ENCODE data around the gene CFTR. TPM values are rescaled to one million over a fixed set of nuclear protein-coding genes. Genes with fewer than 3 reads are reported as not detected.

CFTR gene
- total RNA-seq, 1 experiment from 2014 or later = 0.72 TPM

- ChIA-PET POLR2A (no interaction called here), CTCF (no interaction called here)
- H3K36me3 Mint-ChIP-seq = no peaks in the 10 kb centered on the region
- H3K27me3 Mint-ChIP-seq (ENCODE audit: low read depth) = no peaks in the 10 kb centered on the region
- DNase-seq (ENCODE audit: low spot score) (peak; percentile 14), ATAC-seq (peak; percentile 78)
- 0 out of 2 replicates have a peak, but pooled peaks cover 4% of the 10 kb centered on the region for H3K9me3 Mint-ChIP-seq
- no peak overlapping the region for H3K4me3 Mint-ChIP-seq
- H3K4me1 Mint-ChIP-seq = peaks cover 5% of the 10 kb centered on the region
- TF ChIP-seq OVOL2 (CRISPR knock-in tag; IDR thresholded peaks at IDR 0.05; ENCODE audit: borderline replicate concordance) (no peak), FOXJ3 (CRISPR knock-in tag; IDR thresholded peaks at IDR 0.05; ENCODE audit: borderline replicate concordance) (no peak), NR1H2 (CRISPR knock-in tag; IDR thresholded peaks at IDR 0.05) (no peak), NR2C2 (CRISPR knock-in tag; IDR thresholded peaks at IDR 0.05) (no peak), ETV6 (CRISPR knock-in tag; IDR thresholded peaks at IDR 0.05) (no peak), CBFB (CRISPR knock-in tag; IDR thresholded peaks at IDR 0.05; ENCODE audit: low read depth) (no peak), MAX (CRISPR knock-in tag; IDR thresholded peaks at IDR 0.05) (no peak), TCF7 (CRISPR knock-in tag; IDR thresholded peaks at IDR 0.05; ENCODE audit: low read depth) (no peak), SP1 (CRISPR knock-in tag; conservative IDR thresholded peaks at IDR 0.05) (no peak), ZBTB43 (CRISPR knock-in tag; IDR thresholded peaks at IDR 0.05) (no peak), E2F4 (CRISPR knock-in tag; IDR thresholded peaks at IDR 0.05; ENCODE audit: borderline replicate concordance, low read depth) (no peak), ZNF671 (CRISPR knock-in tag; IDR thresholded peaks at IDR 0.05) (no peak), ZNF281 (CRISPR knock-in tag; IDR thresholded peaks at IDR 0.05) (no peak), ZNF219 (CRISPR knock-in tag; IDR thresholded peaks at IDR 0.05; ENCODE audit: borderline replicate concordance) (no peak), RELA (CRISPR knock-in tag; IDR thresholded peaks at IDR 0.05; ENCODE audit: borderline replicate concordance) (no peak)
- TF ChIP-seq, protein P1, sequence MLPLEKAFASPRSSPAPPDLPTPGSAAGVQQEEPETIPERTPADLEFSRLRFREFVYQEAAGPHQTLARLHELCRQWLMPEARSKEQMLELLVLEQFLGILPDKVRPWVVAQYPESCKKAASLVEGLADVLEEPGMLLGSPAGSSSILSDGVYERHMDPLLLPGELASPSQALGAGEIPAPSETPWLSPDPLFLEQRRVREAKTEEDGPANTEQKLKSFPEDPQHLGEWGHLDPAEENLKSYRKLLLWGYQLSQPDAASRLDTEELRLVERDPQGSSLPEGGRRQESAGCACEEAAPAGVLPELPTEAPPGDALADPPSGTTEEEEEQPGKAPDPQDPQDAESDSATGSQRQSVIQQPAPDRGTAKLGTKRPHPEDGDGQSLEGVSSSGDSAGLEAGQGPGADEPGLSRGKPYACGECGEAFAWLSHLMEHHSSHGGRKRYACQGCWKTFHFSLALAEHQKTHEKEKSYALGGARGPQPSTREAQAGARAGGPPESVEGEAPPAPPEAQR (CRISPR knock-in tag; IDR thresholded peaks at IDR 0.05) = no peak
- no peak overlapping the region for H3K27ac Mint-ChIP-seq
Observed at GRCh38 chr7:117582219-117582704, 102.4 kb downstream of the CFTR start.

- H3K27me3 Mint-ChIP-seq (ENCODE audit: low read depth) = no peaks in the 10 kb centered on the region
- H3K36me3 Mint-ChIP-seq = no peaks in the 10 kb centered on the region
- CTCF ChIA-PET = interaction anchor here (0.6 kb wide), 1 partner anchor 195 kb away, joined by 3 read pairs; no protein-coding TSS in a partner anchor
- TF ChIP-seq OVOL2 (CRISPR knock-in tag; IDR thresholded peaks at IDR 0.05; ENCODE audit: borderline replicate concordance) (no peak), ATF6 (CRISPR knock-in tag; IDR thresholded peaks at IDR 0.05) (no peak), KAT7 (CRISPR knock-in tag; IDR thresholded peaks at IDR 0.05; ENCODE audit: borderline replicate concordance) (no peak), NR2C2 (CRISPR knock-in tag; IDR thresholded peaks at IDR 0.05) (no peak), TCF7 (CRISPR knock-in tag; IDR thresholded peaks at IDR 0.05; ENCODE audit: low read depth) (no peak), TEAD1 (CRISPR knock-in tag; IDR thresholded peaks at IDR 0.05) (no peak)
- TF ChIP-seq, protein P2, sequence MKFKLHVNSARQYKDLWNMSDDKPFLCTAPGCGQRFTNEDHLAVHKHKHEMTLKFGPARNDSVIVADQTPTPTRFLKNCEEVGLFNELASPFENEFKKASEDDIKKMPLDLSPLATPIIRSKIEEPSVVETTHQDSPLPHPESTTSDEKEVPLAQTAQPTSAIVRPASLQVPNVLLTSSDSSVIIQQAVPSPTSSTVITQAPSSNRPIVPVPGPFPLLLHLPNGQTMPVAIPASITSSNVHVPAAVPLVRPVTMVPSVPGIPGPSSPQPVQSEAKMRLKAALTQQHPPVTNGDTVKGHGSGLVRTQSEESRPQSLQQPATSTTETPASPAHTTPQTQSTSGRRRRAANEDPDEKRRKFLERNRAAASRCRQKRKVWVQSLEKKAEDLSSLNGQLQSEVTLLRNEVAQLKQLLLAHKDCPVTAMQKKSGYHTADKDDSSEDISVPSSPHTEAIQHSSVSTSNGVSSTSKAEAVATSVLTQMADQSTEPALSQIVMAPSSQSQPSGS (CRISPR knock-in tag; IDR thresholded peaks at IDR 0.05; ENCODE audit: borderline replicate concordance, low read depth) = no peak
- TF ChIP-seq, protein P3, sequence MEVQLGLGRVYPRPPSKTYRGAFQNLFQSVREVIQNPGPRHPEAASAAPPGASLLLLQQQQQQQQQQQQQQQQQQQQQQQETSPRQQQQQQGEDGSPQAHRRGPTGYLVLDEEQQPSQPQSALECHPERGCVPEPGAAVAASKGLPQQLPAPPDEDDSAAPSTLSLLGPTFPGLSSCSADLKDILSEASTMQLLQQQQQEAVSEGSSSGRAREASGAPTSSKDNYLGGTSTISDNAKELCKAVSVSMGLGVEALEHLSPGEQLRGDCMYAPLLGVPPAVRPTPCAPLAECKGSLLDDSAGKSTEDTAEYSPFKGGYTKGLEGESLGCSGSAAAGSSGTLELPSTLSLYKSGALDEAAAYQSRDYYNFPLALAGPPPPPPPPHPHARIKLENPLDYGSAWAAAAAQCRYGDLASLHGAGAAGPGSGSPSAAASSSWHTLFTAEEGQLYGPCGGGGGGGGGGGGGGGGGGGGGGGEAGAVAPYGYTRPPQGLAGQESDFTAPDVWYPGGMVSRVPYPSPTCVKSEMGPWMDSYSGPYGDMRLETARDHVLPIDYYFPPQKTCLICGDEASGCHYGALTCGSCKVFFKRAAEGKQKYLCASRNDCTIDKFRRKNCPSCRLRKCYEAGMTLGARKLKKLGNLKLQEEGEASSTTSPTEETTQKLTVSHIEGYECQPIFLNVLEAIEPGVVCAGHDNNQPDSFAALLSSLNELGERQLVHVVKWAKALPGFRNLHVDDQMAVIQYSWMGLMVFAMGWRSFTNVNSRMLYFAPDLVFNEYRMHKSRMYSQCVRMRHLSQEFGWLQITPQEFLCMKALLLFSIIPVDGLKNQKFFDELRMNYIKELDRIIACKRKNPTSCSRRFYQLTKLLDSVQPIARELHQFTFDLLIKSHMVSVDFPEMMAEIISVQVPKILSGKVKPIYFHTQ (CRISPR knock-in tag; IDR thresholded peaks at IDR 0.05) = no peak
Observed at GRCh38 chr7:117587931-117588330, 108.1 kb downstream of the CFTR start.

More at GRCh38 chr7:117587931-117588330, 108.1 kb downstream of the CFTR start:
- Mint-ChIP-seq H3K4me3 (no peak overlapping the region), H3K27ac (no peak overlapping the region), H3K4me1 (peaks cover 7% of the 10 kb centered on the region), H3K9me3 (0 out of 2 replicates have a peak, but pooled peaks cover 4% of the 10 kb centered on the region)
- ATAC-seq = no peak
- DNase-seq (ENCODE audit: low spot score) = no peak
- POLR2A ChIA-PET = no interaction called here
